ENCODE measurements around the gene CAPZB. TPM values are rescaled to one million over a fixed set of nuclear protein-coding genes. Genes with fewer than 3 reads are reported as not detected.

The CAPZB gene
- total RNA-seq, 1 experiment from 2014 or later, result 348 TPM

DNA sequence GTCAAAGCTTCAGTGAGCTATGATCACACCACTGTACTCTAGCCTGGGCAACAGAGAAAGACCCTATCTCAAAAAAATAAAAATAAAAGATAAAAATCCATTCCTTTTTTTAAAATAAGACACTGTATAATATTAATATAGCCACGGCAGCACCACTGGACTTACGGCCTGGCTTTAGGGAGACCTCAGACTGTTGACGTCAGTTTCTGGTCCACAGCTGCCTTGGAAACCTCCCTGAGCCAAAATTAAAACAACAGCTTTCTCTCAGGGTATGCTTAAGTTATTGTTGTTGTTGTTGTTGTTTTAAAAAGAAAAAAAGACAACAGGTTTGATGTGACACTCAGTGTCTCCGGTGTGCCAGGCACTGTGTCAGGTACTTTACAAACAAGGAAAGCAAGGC lies 42.0 kb downstream of the CAPZB start:
- Histone ChIP-seq H4K20me1 (ENCODE audit: control insufficient read depth, insufficient read depth, insufficient read length) (peaks cover 2% of the 10 kb centered on the region), H3K27ac (ENCODE audit: insufficient read length, low read depth, low read length) (no peak overlapping the region), H3K14ac (ENCODE audit: insufficient read depth, low read length) (no peak overlapping the region), H3K4me2 (ENCODE audit: insufficient read depth, insufficient read length, low read length) (no peak overlapping the region), H3K18ac (ENCODE audit: insufficient read length, low read depth, low read length) (no peak overlapping the region), H4K5ac (ENCODE audit: insufficient read length, low read depth, low read length) (no peak overlapping the region), H3K27me3 (ENCODE audit: insufficient read depth, low read length) (no peaks in the 10 kb centered on the region), H3K79me2 (ENCODE audit: insufficient read depth, low read length) (peaks cover 34% of the 10 kb centered on the region; the same call in 1 of the 2 replicates), H3K9me3 (ENCODE audit: control insufficient read depth, low read depth, low read length) (no peaks in the 10 kb centered on the region), H2AK5ac (ENCODE audit: insufficient read length, low read length) (no peak overlapping the region), H2BK20ac (ENCODE audit: low read depth, low read length, poor library complexity, severe bottlenecking) (no peak overlapping the region), H3T11ph (ENCODE audit: low read length) (no peak overlapping the region), H3K4me1 (ENCODE audit: insufficient read depth, low read length) (peaks cover 5% of the 10 kb centered on the region), H4K91ac (ENCODE audit: insufficient read length, low read depth, low read length) (no peak overlapping the region), H2BK15ac (ENCODE audit: low read depth, low read length) (no peak overlapping the region), H3K4ac (ENCODE audit: low read depth, low read length) (no peak overlapping the region), H2BK12ac (ENCODE audit: insufficient read length, low read depth, low read length) (no peak overlapping the region), H3K79me1 (ENCODE audit: insufficient read depth, low read depth, low read length, poor library complexity, severe bottlenecking) (peaks cover 5% of the 10 kb centered on the region), H2BK120ac (ENCODE audit: low read depth, low read length, poor library complexity, severe bottlenecking) (no peak overlapping the region), H3K23ac (ENCODE audit: insufficient read length, low read depth, low read length) (no peak overlapping the region), H3K9ac (ENCODE audit: extremely low read depth, insufficient read length, low read length) (no peak overlapping the region), H2AFZ (ENCODE audit: low read length) (no peak overlapping the region), H4K8ac (replicated peaks; ENCODE audit: insufficient read length, low read depth, low read length) (no peak overlapping the region), H3K23me2 (ENCODE audit: insufficient read length, low read depth, low read length, poor library complexity, severe bottlenecking) (no peaks in the 10 kb centered on the region), H3K56ac (ENCODE audit: insufficient read length, low read depth, low read length) (no peak overlapping the region), H2BK5ac (ENCODE audit: insufficient read length, low read length) (no peak overlapping the region)
- Mint-ChIP-seq H3K9me3 (no peaks in the 10 kb centered on the region), H3K4me1 (peaks cover 51 to 57% of the 10 kb centered on the region in 2 experiments), H3K4me3 (no peak overlapping the region), H3K36me3 (ENCODE audit: insufficient read depth in 1 of 3, low read depth in 3 of 3) (peaks cover 2 to 4% (median 3%) of the 10 kb centered on the region in 3 experiments; a peak in 2 of 7 replicates), H3K27me3 (ENCODE audit: low read depth) (no peaks in the 10 kb centered on the region), H3K27ac (peak overlapping the region in 1 of 3 experiments; percentile 49; a peak in 2 of 7 replicates)
- DNase-seq, result no peak
- no CpG with 5 or more reads among the region's 4 CpGs for WGBS (ENCODE audit: extremely low coverage, insufficient read length, low lambda C conversion rate)
- TF ChIP-seq, protein P1, sequence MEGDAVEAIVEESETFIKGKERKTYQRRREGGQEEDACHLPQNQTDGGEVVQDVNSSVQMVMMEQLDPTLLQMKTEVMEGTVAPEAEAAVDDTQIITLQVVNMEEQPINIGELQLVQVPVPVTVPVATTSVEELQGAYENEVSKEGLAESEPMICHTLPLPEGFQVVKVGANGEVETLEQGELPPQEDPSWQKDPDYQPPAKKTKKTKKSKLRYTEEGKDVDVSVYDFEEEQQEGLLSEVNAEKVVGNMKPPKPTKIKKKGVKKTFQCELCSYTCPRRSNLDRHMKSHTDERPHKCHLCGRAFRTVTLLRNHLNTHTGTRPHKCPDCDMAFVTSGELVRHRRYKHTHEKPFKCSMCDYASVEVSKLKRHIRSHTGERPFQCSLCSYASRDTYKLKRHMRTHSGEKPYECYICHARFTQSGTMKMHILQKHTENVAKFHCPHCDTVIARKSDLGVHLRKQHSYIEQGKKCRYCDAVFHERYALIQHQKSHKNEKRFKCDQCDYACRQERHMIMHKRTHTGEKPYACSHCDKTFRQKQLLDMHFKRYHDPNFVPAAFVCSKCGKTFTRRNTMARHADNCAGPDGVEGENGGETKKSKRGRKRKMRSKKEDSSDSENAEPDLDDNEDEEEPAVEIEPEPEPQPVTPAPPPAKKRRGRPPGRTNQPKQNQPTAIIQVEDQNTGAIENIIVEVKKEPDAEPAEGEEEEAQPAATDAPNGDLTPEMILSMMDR (conservative IDR thresholded peaks at IDR 0.05), result no peak

Measured in H9 (cell line).